GM12878 (cell line): ENCODE results near the gene SLC1A7.

ENCODE experiments used
- CEBPB ChIP-seq, 2 experiments: fragments of 150-350 bp in 1 of 2; IDR thresholded peaks; 2 replicates each; pipeline ENCODE4 v1.6.1; 2012 to 2014; ENCODE audit warnings: low read depth in 2 of 2, low read length in 2 of 2, borderline replicate concordance in 1 of 2, inconsistent platforms in 1 of 2
- CHD2 ChIP-seq: IDR thresholded peaks from 2 replicates; pipeline ENCODE4 v1.6.1; 2011; ENCODE audit warnings: low read depth, low read length, improper control_type of control experiment, borderline replicate concordance
- FOS ChIP-seq: IDR thresholded peaks from 3 replicates; pipeline ENCODE4 v1.6.1; 2011; ENCODE audit warnings: borderline replicate concordance; ENCODE audit not compliant: insufficient read length; ENCODE audit errors: extremely low read depth
- MTA3 ChIP-seq: IDR thresholded peaks from 2 replicates; pipeline ENCODE4 v1.6.1; 2012; ENCODE audit warnings: low read length, inconsistent platforms, borderline replicate concordance
- NR2C2 ChIP-seq: IDR thresholded peaks from 2 replicates; pipeline ENCODE4 v1.6.1; 2011; ENCODE audit warnings: borderline replicate concordance, low read depth; ENCODE audit not compliant: control insufficient read depth, insufficient read length
- POLR2AphosphoS5 ChIP-seq: IDR thresholded peaks from 2 replicates; pipeline ENCODE4 v1.6.1; 2011; ENCODE audit warnings: mild to moderate bottlenecking, low read length, inconsistent platforms
- SP1 ChIP-seq: IDR thresholded peaks from one replicate; pipeline ENCODE4 v1.6.1; 2011; ENCODE audit warnings: low read depth, low read length
- TCF12 ChIP-seq: IDR thresholded peaks from 2 replicates; pipeline ENCODE4 v1.6.1; 2011; ENCODE audit warnings: low read depth, mild to moderate bottlenecking, low read length
- ZSCAN29 ChIP-seq: fragments of 450-650 bp; IDR thresholded peaks from 2 replicates; pipeline ENCODE4 v1.6.1; 2017; ENCODE audit warnings: mild to moderate bottlenecking, moderate library complexity
- ZZZ3 ChIP-seq: IDR thresholded peaks from 2 replicates; pipeline ENCODE4 v1.6.1; 2011; ENCODE audit warnings: low read depth; ENCODE audit not compliant: control insufficient read depth, insufficient read length
- TF ChIP-seq, protein P1 (sequence below): fragments of 450-650 bp; IDR thresholded peaks from 2 replicates; pipeline ENCODE4 v1.6.1; 2017; ENCODE audit warnings: antibody characterized with exemption, mild to moderate bottlenecking, moderate library complexity
- TF ChIP-seq, protein P2 (sequence below): IDR thresholded peaks from 2 replicates; pipeline ENCODE4 v1.6.1; 2012; ENCODE audit warnings: mild to moderate bottlenecking, low read depth, low read length
- TF ChIP-seq, protein P3 (sequence below): IDR thresholded peaks from 2 replicates; pipeline ENCODE4 v1.6.1; 2011; ENCODE audit warnings: mild to moderate bottlenecking, low read depth, low read length, moderate library complexity; ENCODE audit not compliant: insufficient replicate concordance

DNA sequence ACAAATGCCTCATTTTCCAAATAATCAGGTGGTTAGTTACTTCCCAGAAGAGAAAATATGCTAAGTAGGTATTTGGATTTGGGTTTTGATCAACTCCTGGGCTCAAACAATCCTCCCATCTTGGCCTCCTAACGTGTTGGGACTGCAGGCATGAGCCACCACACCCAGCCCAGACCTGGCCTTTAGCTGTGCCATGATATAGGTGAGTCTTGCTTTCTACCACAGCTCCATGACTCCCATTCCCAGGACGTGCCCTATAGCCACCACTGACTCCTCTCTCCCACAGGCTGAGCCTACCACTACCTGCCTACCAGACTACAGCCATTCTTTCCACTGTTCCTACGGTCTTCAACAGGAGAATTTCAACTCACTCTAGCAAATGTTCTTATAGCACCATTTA lies 1.8 kb upstream of the SLC1A7 start:
- TF ChIP-seq, protein P1, sequence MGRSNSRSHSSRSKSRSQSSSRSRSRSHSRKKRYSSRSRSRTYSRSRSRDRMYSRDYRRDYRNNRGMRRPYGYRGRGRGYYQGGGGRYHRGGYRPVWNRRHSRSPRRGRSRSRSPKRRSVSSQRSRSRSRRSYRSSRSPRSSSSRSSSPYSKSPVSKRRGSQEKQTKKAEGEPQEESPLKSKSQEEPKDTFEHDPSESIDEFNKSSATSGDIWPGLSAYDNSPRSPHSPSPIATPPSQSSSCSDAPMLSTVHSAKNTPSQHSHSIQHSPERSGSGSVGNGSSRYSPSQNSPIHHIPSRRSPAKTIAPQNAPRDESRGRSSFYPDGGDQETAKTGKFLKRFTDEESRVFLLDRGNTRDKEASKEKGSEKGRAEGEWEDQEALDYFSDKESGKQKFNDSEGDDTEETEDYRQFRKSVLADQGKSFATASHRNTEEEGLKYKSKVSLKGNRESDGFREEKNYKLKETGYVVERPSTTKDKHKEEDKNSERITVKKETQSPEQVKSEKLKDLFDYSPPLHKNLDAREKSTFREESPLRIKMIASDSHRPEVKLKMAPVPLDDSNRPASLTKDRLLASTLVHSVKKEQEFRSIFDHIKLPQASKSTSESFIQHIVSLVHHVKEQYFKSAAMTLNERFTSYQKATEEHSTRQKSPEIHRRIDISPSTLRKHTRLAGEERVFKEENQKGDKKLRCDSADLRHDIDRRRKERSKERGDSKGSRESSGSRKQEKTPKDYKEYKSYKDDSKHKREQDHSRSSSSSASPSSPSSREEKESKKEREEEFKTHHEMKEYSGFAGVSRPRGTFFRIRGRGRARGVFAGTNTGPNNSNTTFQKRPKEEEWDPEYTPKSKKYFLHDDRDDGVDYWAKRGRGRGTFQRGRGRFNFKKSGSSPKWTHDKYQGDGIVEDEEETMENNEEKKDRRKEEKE: no peak
- TF ChIP-seq ZSCAN29 (no peak), ZZZ3 (no peak), NR2C2 (no peak), TCF12 (no peak), CHD2 (no peak), SP1 (no peak), POLR2AphosphoS5 (no peak), MTA3 (no peak), CEBPB (IDR thresholded peaks at IDR 0.05; ENCODE audit: borderline replicate concordance in 1 of 2, low read depth in 2 of 2, low read length in 2 of 2) (no peak), FOS (no peak)
- TF ChIP-seq, protein P2, sequence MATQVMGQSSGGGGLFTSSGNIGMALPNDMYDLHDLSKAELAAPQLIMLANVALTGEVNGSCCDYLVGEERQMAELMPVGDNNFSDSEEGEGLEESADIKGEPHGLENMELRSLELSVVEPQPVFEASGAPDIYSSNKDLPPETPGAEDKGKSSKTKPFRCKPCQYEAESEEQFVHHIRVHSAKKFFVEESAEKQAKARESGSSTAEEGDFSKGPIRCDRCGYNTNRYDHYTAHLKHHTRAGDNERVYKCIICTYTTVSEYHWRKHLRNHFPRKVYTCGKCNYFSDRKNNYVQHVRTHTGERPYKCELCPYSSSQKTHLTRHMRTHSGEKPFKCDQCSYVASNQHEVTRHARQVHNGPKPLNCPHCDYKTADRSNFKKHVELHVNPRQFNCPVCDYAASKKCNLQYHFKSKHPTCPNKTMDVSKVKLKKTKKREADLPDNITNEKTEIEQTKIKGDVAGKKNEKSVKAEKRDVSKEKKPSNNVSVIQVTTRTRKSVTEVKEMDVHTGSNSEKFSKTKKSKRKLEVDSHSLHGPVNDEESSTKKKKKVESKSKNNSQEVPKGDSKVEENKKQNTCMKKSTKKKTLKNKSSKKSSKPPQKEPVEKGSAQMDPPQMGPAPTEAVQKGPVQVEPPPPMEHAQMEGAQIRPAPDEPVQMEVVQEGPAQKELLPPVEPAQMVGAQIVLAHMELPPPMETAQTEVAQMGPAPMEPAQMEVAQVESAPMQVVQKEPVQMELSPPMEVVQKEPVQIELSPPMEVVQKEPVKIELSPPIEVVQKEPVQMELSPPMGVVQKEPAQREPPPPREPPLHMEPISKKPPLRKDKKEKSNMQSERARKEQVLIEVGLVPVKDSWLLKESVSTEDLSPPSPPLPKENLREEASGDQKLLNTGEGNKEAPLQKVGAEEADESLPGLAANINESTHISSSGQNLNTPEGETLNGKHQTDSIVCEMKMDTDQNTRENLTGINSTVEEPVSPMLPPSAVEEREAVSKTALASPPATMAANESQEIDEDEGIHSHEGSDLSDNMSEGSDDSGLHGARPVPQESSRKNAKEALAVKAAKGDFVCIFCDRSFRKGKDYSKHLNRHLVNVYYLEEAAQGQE: no peak
- TF ChIP-seq, protein P3, sequence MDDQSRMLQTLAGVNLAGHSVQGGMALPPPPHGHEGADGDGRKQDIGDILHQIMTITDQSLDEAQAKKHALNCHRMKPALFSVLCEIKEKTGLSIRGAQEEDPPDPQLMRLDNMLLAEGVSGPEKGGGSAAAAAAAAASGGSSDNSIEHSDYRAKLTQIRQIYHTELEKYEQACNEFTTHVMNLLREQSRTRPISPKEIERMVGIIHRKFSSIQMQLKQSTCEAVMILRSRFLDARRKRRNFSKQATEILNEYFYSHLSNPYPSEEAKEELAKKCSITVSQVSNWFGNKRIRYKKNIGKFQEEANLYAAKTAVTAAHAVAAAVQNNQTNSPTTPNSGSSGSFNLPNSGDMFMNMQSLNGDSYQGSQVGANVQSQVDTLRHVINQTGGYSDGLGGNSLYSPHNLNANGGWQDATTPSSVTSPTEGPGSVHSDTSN: no peak
